ENCODE data around the gene RIC8A.

Gene RIC8A

DNA sequence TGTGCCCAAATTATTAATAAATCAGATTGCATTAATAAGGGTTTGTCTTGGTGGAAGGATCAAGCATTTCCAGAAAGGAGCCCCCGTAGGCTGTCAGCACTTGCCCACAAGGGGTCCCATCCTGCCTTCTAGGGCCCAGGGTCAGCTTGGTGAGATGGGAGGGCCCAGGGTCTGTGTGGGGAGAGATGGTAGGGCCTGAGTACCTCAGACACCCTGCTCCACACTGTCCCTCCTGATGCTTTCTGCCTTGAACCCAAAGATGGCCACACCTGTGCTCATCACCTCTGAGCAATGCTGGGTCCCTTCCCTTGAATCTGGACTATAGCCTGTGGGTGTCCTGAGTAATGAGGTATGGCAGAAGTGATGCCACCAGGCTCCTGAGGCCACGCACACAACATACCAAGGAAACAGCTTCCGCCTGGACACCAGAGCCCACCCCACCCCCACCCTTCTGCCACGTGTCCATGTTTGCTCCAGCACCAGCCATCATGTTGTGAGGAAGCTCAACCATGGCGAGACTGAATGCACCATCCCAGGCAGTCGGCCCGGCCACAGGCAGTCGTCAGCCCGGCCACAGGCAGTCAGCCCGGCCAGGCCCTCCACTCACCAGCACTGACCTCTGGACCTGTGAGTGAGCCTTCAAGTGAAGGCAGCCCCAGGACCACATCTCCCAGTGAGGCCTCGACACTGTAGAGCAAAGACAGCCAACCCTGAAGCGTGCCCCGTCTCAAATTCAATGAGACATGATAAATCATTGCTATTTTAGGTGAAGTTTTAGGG is 7.1 kb upstream of the RIC8A start:
- Mint-ChIP-seq H3K27me3 (no peaks in the 10 kb centered on the region), H3K4me3 (no peak overlapping the region), H3K9me3 (no peaks in the 10 kb centered on the region), H3K27ac (no peak overlapping the region), H3K4me1 (peaks cover 42% of the 10 kb centered on the region)
- ATAC-seq (no peak), DNase-seq (no peak)

- Mint-ChIP-seq H3K27ac (peak overlapping the region; percentile 0 to 68), H3K4me3 (peak overlapping the region; percentile 46 to 47), H3K27me3 (no peaks in the 10 kb centered on the region), H3K9me3 (no peaks in the 10 kb centered on the region), H3K4me1 (peaks cover 52% of the 10 kb centered on the region)
- ATAC-seq (no peak), DNase-seq (no peak)
Measured at GRCh38 chr11:201966-202365, 5.5 kb upstream of the RIC8A start.

- peaks cover 52% of the 10 kb centered on the region for H3K4me1 Mint-ChIP-seq
- DNase-seq (no peak), ATAC-seq (no peak)
- H3K27ac Mint-ChIP-seq: peak overlapping the region in 1 of 2 donors; percentile 0
- no peaks in the 10 kb centered on the region for H3K9me3 Mint-ChIP-seq
- peak overlapping the region; percentile 46 to 47 for H3K4me3 Mint-ChIP-seq
- H3K27me3 Mint-ChIP-seq: no peaks in the 10 kb centered on the region
Measured at GRCh38 chr11:202490-202889, 5.0 kb upstream of the RIC8A start.

- H3K9me3 Mint-ChIP-seq: no peaks in the 10 kb centered on the region
- peaks cover 52% of the 10 kb centered on the region for H3K4me1 Mint-ChIP-seq
- peak overlapping the region in 1 of 2 donors; percentile 46 for H3K4me3 Mint-ChIP-seq
- no peak for DNase-seq
- no peak for ATAC-seq
- H3K27me3 Mint-ChIP-seq: no peaks in the 10 kb centered on the region
- peak overlapping the region; percentile 72 to 91 for H3K27ac Mint-ChIP-seq
Measured at GRCh38 chr11:203056-203944, 4.2 kb upstream of the RIC8A start.

GRCh38 chr11:203945-204586 is 3.4 kb upstream of the RIC8A start:
- Mint-ChIP-seq H3K4me1 (peaks cover 57% of the 10 kb centered on the region), H3K27me3 (no peaks in the 10 kb centered on the region), H3K9me3 (no peaks in the 10 kb centered on the region), H3K27ac (no peak overlapping the region), H3K4me3 (peak overlapping the region in 1 of 2 donors; percentile 41)
- ATAC-seq: no peak
- no peak for DNase-seq

DNA sequence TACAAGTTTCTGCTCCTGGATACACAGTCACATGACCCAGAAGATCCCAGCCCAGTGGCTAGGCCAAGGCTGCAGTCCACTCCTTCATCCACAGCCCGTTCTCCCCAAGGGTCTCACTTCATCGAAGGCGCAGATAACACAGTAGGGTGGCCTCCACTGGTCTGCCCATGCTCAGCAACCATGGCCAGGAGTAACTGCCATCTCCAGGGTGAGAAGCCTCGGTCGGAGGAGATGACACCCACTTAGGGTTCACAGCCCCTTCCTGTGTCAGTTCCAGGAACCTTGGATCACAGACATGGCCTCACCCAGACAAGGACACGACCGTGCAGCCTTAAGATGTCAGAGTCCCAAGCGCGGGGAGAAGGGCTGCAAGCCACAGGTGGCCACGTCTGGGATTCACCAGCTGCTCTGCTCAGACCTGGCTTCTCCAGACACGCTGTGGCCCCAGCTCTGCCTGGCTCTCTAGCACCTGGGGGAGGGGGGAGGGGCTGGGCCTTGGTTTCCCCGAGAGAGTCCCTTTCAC is 2.9 kb upstream of the RIC8A start:
- peaks cover 62% of the 10 kb centered on the region for H3K4me1 Mint-ChIP-seq
- peak overlapping the region in 1 of 2 donors; percentile 12 for H3K27ac Mint-ChIP-seq
- peak overlapping the region in 1 of 2 donors; percentile 21 for H3K4me3 Mint-ChIP-seq

DNA sequence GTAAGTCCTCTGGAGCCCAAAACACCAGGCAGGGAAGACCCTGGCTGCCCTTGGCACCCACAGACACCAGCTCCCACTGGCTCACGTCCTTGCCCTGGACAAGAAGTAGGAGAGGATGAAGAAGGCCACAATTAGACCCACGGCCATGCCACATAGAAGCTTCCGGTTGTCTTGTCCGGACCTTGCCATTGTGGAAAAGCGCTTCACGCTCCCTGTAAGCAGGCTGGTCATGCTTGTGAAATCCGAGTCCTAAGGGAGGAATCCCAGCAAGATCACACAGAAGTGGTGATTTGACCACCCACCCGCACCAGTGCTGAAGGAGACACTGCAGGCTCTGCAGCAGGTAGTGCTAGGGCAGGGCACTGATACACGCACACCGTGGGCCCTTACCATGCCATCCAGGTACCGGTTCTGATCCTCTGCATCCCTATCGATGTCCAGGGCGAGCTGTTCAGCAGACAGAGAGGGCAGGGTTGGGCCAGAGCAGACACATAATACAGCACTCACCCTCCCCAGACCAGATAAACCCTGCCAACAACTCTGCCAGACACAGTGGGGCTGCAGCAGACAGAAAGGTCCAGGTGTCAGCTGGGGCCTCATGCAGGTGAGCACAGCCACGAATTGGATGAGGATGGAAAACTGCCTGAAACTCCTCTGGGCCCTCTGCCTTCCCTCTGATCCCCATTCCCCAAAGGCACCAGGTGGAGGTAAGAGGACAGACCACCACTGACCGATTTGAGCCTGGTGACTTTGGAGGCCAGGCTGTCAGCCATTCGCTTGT is 2.1 kb upstream of the RIC8A start:
- DNase-seq: no peak
- H3K27ac Mint-ChIP-seq: no peak overlapping the region

More for the DNA sequence above, 2.9 kb upstream of the RIC8A start:
- DNase-seq: no peak
- Mint-ChIP-seq H3K27me3 (no peaks in the 10 kb centered on the region), H3K9me3 (no peaks in the 10 kb centered on the region)
- no peak for ATAC-seq

GRCh38 chr11:206002-206384 is 1.5 kb upstream of the RIC8A start:
- peak overlapping the region; percentile 91 to 94 for H3K4me3 Mint-ChIP-seq
- peaks cover 76% of the 10 kb centered on the region for H3K4me1 Mint-ChIP-seq
- H3K27ac Mint-ChIP-seq: peak overlapping the region in 1 of 2 donors; percentile 97
- H3K9me3 Mint-ChIP-seq: no peaks in the 10 kb centered on the region
- ATAC-seq (no peak), DNase-seq (no peak)
- H3K27me3 Mint-ChIP-seq: no peaks in the 10 kb centered on the region

More for the DNA sequence above, 2.1 kb upstream of the RIC8A start:
- ATAC-seq: no peak
- no peaks in the 10 kb centered on the region for H3K27me3 Mint-ChIP-seq
- peaks cover 70% of the 10 kb centered on the region for H3K4me1 Mint-ChIP-seq
- peak overlapping the region; percentile 91 to 94 for H3K4me3 Mint-ChIP-seq
- no peaks in the 10 kb centered on the region for H3K9me3 Mint-ChIP-seq

DNA sequence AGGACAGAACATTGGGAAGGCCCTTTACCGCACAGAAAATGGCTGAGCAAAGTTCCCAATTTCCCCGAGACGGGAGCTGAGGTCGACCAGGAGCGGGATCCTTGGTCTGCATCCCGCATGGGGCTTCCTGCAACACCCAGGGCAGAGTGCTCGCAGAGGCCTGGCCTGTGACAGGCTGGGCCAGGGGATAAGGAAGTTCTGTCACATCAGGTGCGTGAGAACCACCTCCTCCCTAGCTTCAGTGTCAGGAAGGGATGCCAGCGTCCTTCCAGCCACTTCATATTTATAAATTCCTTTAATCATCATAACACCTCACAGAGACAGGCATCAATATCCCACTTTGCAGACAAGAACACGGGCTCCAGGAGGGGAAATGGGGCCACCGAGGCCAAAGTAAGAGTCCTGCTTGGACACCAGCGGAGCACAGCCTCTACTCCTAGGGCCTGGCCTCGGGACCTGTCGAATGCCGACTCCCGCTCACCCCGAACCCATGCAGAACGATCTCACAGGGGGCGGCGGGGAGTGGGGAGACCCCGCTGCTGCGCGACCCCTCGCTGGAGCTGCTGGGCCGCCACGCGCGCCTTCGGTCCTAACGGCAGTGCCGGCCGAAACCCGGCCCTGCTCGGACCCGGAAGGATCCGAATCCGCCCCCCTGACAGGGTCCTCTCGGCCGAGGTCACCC is 841 bp upstream of the RIC8A start:
- peaks cover 78% of the 10 kb centered on the region for H3K4me1 Mint-ChIP-seq
- DNase-seq: peak in 1 of 2 donors; percentile 32

DNA sequence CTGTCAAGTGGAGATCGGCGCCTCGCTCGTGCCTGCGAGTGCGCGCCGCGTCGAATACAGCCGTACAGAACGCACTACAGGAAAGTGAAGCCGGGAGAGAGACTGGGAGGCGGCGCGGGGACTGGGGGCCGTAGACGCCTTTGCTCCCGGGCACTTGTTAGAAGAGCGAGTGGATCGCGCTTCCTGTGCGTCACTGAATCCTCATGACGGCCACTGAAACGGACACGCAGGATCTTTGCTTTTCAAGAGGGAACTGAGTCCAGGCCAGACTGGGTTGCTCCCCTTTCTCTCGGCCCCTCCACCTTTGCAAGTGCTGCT is 314 bp downstream of the RIC8A start:
- Mint-ChIP-seq H3K4me3 (peak overlapping the region; percentile 91 to 94), H3K9me3 (no peaks in the 10 kb centered on the region), H3K27me3 (no peaks in the 10 kb centered on the region), H3K27ac (peak overlapping the region; percentile 94 to 97), H3K4me1 (peaks cover 69% of the 10 kb centered on the region)
- DNase-seq: no peak
- ATAC-seq: peak; percentile 36

More for the DNA sequence above, 841 bp upstream of the RIC8A start:
- peak overlapping the region; percentile 97 to 98 for H3K27ac Mint-ChIP-seq
- no peaks in the 10 kb centered on the region for H3K9me3 Mint-ChIP-seq
- H3K4me3 Mint-ChIP-seq: peak overlapping the region; percentile 91 to 94
- no peaks in the 10 kb centered on the region for H3K27me3 Mint-ChIP-seq
- no peak for ATAC-seq

GRCh38 chr11:208181-208916 is 841 bp downstream of the RIC8A start:
- no peaks in the 10 kb centered on the region for H3K27me3 Mint-ChIP-seq
- no peaks in the 10 kb centered on the region for H3K9me3 Mint-ChIP-seq
- H3K4me1 Mint-ChIP-seq: peaks cover 69% of the 10 kb centered on the region

DNA sequence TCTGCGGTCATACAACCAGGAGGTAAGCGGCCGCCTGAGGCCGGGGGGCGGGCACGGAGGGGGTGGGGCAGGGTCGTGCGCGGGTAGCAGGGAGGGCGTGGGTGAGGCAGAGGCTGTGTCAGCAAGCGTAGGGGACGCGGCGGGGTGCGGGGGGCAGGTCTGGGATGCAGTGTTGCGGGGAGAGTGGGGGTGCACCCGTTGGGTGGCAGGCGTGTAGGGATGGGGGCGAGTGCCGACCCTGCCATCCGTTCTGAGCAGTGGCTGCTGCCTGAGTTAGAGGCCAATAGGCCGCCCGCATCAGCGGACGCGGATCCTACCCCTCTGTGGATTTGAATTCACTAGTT is 1.4 kb downstream of the RIC8A start:
- H3K9me3 Mint-ChIP-seq: no peaks in the 10 kb centered on the region
- peak overlapping the region; percentile 91 to 94 for H3K4me3 Mint-ChIP-seq
- peaks cover 65% of the 10 kb centered on the region for H3K4me1 Mint-ChIP-seq
- H3K27me3 Mint-ChIP-seq: no peaks in the 10 kb centered on the region
- DNase-seq (no peak), ATAC-seq (peak; percentile 10)
- peak overlapping the region; percentile 94 to 95 for H3K27ac Mint-ChIP-seq

More at GRCh38 chr11:208181-208916, 841 bp downstream of the RIC8A start:
- peak; percentile 76 for ATAC-seq
- DNase-seq: peak; percentile 84 to 85
- Mint-ChIP-seq H3K4me3 (peak overlapping the region; percentile 91 to 94), H3K27ac (peak overlapping the region; percentile 94 to 97)

- no peak for DNase-seq
- Mint-ChIP-seq H3K4me3 (peak overlapping the region; percentile 91 to 94), H3K27me3 (no peaks in the 10 kb centered on the region), H3K27ac (peak overlapping the region; percentile 94 to 95), H3K9me3 (no peaks in the 10 kb centered on the region), H3K4me1 (peaks cover 59% of the 10 kb centered on the region)
- ATAC-seq: no peak
Measured at GRCh38 chr11:209275-210121, 2.0 kb downstream of the RIC8A start.

Measured in stimulated activated naive CD8-positive, alpha-beta T cell treated with anti-CD3 and anti-CD28 coated beads, Interleukin-15, amount 100 ng/mL, for 72 hours (primary cell).